BJ (cell line): ENCODE measurements around the gene LRCH3. TPM values are rescaled to one million over a fixed set of nuclear protein-coding genes. Genes with fewer than 3 reads are reported as not detected.
"Not testable (repeated sequence)": the region's sequence is repeated elsewhere in the genome, so short reads cannot be mapped to it uniquely, and the experiment has no call there.

ENCODE experiments used
- CTCF ChIA-PET: fragments of 350-600 bp; formaldehyde crosslinking; extraction: SDS; loops from one replicate; lab custom pipeline; 2021; ENCODE audit warnings: antibody characterized with exemption, inconsistent platforms; lab: Yijun Ruan, JAX
- POLR2A ChIA-PET: fragments of 300-600 bp; sonication (Branson Sonifier 250); formaldehyde crosslinking; extraction: SDS; loops from one replicate; lab custom pipeline; 2021; ENCODE audit warnings: antibody characterized with exemption; lab: Charles Lee
- DNase-seq: peaks from one replicate; pipeline ENCODE4 v3.0.0-alpha.2; 2011; ENCODE audit warnings: low read depth
- H3K27me3 ChIP-seq: 2 replicates; pipeline ENCODE4 v1.6.0; 2011; ENCODE audit warnings: low read length; ENCODE audit not compliant: control insufficient read depth, insufficient read depth
- H3K36me3 ChIP-seq: 2 replicates; pipeline ENCODE4 v1.5.1; 2011; ENCODE audit warnings: low read length; ENCODE audit not compliant: control insufficient read depth, insufficient read depth
- H3K4me3 ChIP-seq: 2 replicates; pipeline ENCODE4 v1.5.1; 2011; ENCODE audit warnings: low read depth, mild to moderate bottlenecking, control low read depth, low read length
- CTCF ChIP-seq: IDR thresholded peaks from 2 replicates; pipeline ENCODE4 v1.5.1; 2011; ENCODE audit warnings: low read depth, mild to moderate bottlenecking, control low read depth, inconsistent platforms, low read length, moderate library complexity; ENCODE audit not compliant: insufficient read depth
- polyA plus RNA-seq: library from polyadenylated mRNA; depleted of rRNA; stranded (reverse); fragments of >200 nt; gene quantifications from 2 replicates; pipeline ENCODE4 v1.2.3, GENCODE V29; 2011

LRCH3 gene
- polyA plus RNA-seq, 1 experiment, result 155 TPM

GRCh38 chr3:197908957-197909701 lies 118.1 kb downstream of the LRCH3 start:
- ChIA-PET POLR2A (no interaction called here), CTCF (interaction anchor here (1.1 kb wide), 1 partner anchor 17 kb away, joined by 3 read pairs; no protein-coding TSS in a partner anchor)
- no peak overlapping the region for H3K4me3 ChIP-seq
- no peaks in the 10 kb centered on the region for H3K36me3 ChIP-seq
- DNase-seq, result no peak
- no peak for TF ChIP-seq CTCF
- no peaks in the 10 kb centered on the region for H3K27me3 ChIP-seq

GRCh38 chr3:197912741-197913476 lies 121.9 kb downstream of the LRCH3 start:
- H3K4me3 ChIP-seq, result no peak overlapping the region
- no peak for DNase-seq
- ChIA-PET CTCF (interaction anchor here (0.6 to 1.5 kb wide), 3 partner anchors 12 to 34 kb away, joined by 3 to 5 read pairs (median 4); no protein-coding TSS in a partner anchor), POLR2A (no interaction called here)
- no peaks in the 10 kb centered on the region for H3K27me3 ChIP-seq
- no peaks in the 10 kb centered on the region for H3K36me3 ChIP-seq
- TF ChIP-seq CTCF, result no peak

- Histone ChIP-seq H3K4me3 (no peak overlapping the region), H3K36me3 (no peaks in the 10 kb centered on the region), H3K27me3 (no peaks in the 10 kb centered on the region)
- no peak for TF ChIP-seq CTCF
- POLR2A ChIA-PET, result no interaction called here
- DNase-seq, result no peak
- CTCF ChIA-PET, result interaction anchor here (1.3 to 2.4 kb wide), 3 partner anchors 8 to 12 kb away, joined by 4 to 12 read pairs (median 9); no protein-coding TSS in a partner anchor
These were observed 122.8 kb downstream of the LRCH3 start for GRCh38 chr3:197913641-197914380.

GRCh38 chr3:197921429-197922275 lies 130.6 kb downstream of the LRCH3 start:
- POLR2A ChIA-PET, H3K27me3 ChIP-seq, H3K4me3 ChIP-seq, DNase-seq, H3K36me3 ChIP-seq: not testable (repeated sequence)
- CTCF ChIA-PET, result interaction anchor here (1.5 kb wide), 1 partner anchor 21 kb away, joined by 7 read pairs; no protein-coding TSS in a partner anchor

GRCh38 chr3:197926418-197926817 lies 135.4 kb downstream of the LRCH3 start:
- no peaks in the 10 kb centered on the region for H3K36me3 ChIP-seq
- H3K27me3 ChIP-seq, result no peaks in the 10 kb centered on the region
- POLR2A ChIA-PET, result no interaction called here
- CTCF ChIA-PET, result interaction anchor here (1.1 to 3.6 kb wide), 4 partner anchors 13 to 21 kb away, joined by 3 to 15 read pairs (median 4); no protein-coding TSS in a partner anchor
- no peak for TF ChIP-seq CTCF
- H3K4me3 ChIP-seq, result no peak overlapping the region
- no peak for DNase-seq

- H3K27me3 ChIP-seq, DNase-seq, H3K36me3 ChIP-seq, H3K4me3 ChIP-seq, POLR2A ChIA-PET: not testable (repeated sequence)
- CTCF ChIA-PET, result interaction anchor here (3.6 kb wide), 1 partner anchor 15 kb away, joined by 15 read pairs; no protein-coding TSS in a partner anchor
These were observed 136.5 kb downstream of the LRCH3 start for GRCh38 chr3:197927578-197927977.
